Mammary epithelial cell (primary cell): ENCODE measurements around the gene CHADL.

Source experiments
- EZH2 ChIP-seq: IDR thresholded peaks from 2 replicates; pipeline ENCODE4 v1.6.1; 2012; ENCODE audit warnings: low read length, inconsistent platforms, borderline replicate concordance
- TF ChIP-seq, protein P1 (sequence below), 2 donors: IDR thresholded peaks in 1 of 2; conservative IDR thresholded peaks in 1 of 2; 2 replicates each; pipeline ENCODE4 v1.5.1; 2011 to 2012; ENCODE audit warnings: inconsistent platforms in 2 of 2, low read length in 2 of 2, mild to moderate bottlenecking in 2 of 2, control low read depth in 1 of 2, low read depth in 1 of 2; ENCODE audit not compliant: insufficient read depth in 1 of 2; ENCODE audit errors: extremely low read depth in 1 of 2

DNA sequence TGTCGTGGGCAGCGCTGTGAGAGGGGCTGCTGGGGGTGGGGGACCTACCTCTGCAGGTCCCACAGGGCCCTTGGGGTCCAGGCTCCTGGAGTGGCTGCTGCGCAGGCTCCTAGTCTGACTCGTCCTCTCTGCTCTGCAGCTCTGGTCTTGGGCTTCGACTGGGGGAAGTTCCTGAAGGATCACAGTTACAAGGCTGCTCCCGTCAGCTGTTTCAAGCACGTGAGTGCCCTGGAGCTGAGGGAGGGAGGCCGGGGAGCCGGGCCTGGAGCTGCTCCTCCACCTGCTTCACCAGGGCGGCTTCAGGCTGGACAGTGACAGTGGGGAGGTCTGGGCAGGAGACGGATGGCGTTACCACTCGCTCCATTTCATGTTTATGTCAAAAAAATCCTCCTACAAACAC is 23.7 kb downstream of the CHADL start:
- TF ChIP-seq, protein P1, sequence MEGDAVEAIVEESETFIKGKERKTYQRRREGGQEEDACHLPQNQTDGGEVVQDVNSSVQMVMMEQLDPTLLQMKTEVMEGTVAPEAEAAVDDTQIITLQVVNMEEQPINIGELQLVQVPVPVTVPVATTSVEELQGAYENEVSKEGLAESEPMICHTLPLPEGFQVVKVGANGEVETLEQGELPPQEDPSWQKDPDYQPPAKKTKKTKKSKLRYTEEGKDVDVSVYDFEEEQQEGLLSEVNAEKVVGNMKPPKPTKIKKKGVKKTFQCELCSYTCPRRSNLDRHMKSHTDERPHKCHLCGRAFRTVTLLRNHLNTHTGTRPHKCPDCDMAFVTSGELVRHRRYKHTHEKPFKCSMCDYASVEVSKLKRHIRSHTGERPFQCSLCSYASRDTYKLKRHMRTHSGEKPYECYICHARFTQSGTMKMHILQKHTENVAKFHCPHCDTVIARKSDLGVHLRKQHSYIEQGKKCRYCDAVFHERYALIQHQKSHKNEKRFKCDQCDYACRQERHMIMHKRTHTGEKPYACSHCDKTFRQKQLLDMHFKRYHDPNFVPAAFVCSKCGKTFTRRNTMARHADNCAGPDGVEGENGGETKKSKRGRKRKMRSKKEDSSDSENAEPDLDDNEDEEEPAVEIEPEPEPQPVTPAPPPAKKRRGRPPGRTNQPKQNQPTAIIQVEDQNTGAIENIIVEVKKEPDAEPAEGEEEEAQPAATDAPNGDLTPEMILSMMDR (conservative IDR thresholded peaks at IDR 0.05 in 1 of 2, IDR thresholded peaks at IDR 0.05 in 1 of 2; ENCODE audit: extremely low read depth in 1 of 2, insufficient read depth in 1 of 2, low read depth in 1 of 2, low read length in 2 of 2): no peak
- no peak for TF ChIP-seq EZH2
